Heart left ventricle (tissue), 13 donors: ENCODE measurements around the gene USP48.

Experiments
- POLR2A ChIP-seq, 2 donors: fragments of 450-650 bp; IDR thresholded peaks; one replicate each; pipeline ENCODE4 v1.6.1; 2017; ENCODE audit warnings: antibody characterized with exemption in 2 of 2, mild to moderate bottlenecking in 2 of 2, moderate library complexity in 2 of 2
- TF ChIP-seq, protein P1 (sequence below), 12 donors: fragments of 200-600 bp; sonication (generic) in 4 of 12; IDR thresholded peaks; one replicate each; pipeline versions ENCODE4 v1.5.0 to v1.8.0; 2018 to 2022; ENCODE audit warnings: antibody characterized with exemption in 12 of 12, mild to moderate bottlenecking in 5 of 12
- donor health status: ischemic (EF 13 %, LVEDD 7.1; RV severe dilation, severe dysfunction).
- donor health status: DM: no; HTN: yes; CAD: no.
- donor health status: DM: no; HTN: no; CAD: no.
- donor health status: ischemic (EF 25% LVEDD 6.9; RV normal size, moderate dysfunction).
- donor health status: ischemic (EF 25% LVEDD 5.7; RV mildly dilated, moderate dysfunction).
- donor health status: ischemic (EF 35%, LVEDD 5.7; RV mildly dilated, moderate dysfunction).
- donor health status: nonischemic (EF 11% LVEDD 7.7; RV severe dilation, severe dysfunction).
- donor health status: DM: yes; HTN: yes; CAD: no.
- donor health status: PGD.
- donor health status: ischemic (EF 29% LVEDD 5.4; RV normal size, mild dysfunction).
- donor health status: nonischemic (EF 23%, LVEDD 6.1; RV moderate dilation, normal function).

DNA sequence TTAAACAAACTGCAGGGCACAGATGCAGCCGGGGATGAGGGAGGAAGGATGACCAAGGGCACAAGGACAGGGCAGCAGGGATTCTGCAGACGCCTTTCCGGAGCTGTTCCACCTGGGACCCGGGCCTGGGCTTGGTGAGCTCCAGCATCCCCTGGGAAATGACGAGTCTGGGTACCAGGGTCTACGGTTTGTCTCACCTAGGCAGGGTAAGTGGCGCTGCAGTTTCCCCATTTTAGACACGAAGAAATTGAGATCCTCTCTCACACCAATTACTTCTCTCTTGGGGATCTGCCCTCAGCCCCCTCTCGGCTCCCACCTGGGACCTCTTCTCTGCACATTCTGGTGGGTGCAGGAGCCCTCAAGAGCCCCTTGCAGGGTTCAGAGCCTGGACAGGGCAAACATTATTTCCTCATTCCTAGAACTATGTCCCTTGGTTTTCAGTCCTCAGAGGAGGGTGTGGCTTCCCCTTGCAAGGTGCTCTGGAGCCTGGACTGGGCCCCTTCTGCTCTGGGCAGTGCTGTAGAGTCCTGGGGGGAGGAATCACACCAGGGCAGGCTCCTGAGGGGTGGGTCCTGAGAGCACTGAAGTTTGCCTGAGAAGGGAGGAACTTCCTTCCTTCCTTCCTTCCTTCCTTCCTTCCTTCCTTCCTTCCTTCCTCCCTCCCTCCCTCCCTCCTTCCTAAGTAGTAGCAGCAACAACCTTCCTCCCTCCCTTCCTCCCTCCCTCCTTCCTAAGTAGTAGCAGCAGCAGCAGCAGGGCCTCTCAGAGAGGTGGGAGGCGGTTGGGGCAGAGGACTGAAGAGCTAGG, 129.8 kb downstream of the USP48 start:
- TF ChIP-seq, protein P1, sequence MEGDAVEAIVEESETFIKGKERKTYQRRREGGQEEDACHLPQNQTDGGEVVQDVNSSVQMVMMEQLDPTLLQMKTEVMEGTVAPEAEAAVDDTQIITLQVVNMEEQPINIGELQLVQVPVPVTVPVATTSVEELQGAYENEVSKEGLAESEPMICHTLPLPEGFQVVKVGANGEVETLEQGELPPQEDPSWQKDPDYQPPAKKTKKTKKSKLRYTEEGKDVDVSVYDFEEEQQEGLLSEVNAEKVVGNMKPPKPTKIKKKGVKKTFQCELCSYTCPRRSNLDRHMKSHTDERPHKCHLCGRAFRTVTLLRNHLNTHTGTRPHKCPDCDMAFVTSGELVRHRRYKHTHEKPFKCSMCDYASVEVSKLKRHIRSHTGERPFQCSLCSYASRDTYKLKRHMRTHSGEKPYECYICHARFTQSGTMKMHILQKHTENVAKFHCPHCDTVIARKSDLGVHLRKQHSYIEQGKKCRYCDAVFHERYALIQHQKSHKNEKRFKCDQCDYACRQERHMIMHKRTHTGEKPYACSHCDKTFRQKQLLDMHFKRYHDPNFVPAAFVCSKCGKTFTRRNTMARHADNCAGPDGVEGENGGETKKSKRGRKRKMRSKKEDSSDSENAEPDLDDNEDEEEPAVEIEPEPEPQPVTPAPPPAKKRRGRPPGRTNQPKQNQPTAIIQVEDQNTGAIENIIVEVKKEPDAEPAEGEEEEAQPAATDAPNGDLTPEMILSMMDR (IDR thresholded peaks at IDR 0.05), result no peak
- TF ChIP-seq POLR2A (IDR thresholded peaks at IDR 0.05), result no peak
